Nasal cavity respiratory epithelium epithelial cell of viscerocranial mucosa (primary cell): Measurements from ENCODE around the gene TP53I3. TPM values are rescaled to one million over a fixed set of nuclear protein-coding genes. Genes with fewer than 3 reads are reported as not detected.

Source experiments
- total RNA-seq: library from RNA; depleted of rRNA; stranded (reverse); fragments of >200 nt; gene quantifications from 2 replicates; pipeline ENCODE4 v1.2.3, GENCODE V29; 2014

TP53I3 gene
- 14.0 and 26.4 TPM in 2 replicates for total RNA-seq

GRCh38 chr2:24084386-24085199, at the start of gene TP53I3:
Gene TP53I3, minus strand, starts transcription at chr2:24084834. Its CDS starts 508 bp downstream, at chr2:24084326.

GRCh38 chr2:24123195-24123921, 38.7 kb upstream of the TP53I3 start, which contains the start of the genes FAM228B and PFN4:
Gene FAM228B, plus strand, starts transcription at chr2:24123469. Its CDS starts 893 bp downstream, at chr2:24124362.
Gene PFN4, minus strand, starts transcription at chr2:24123334. Its CDS starts 799 bp downstream, at chr2:24122535.

GRCh38 chr2:24075915-24076848, 8.5 kb downstream of the TP53I3 start, which contains the start of gene SF3B6:
Gene SF3B6, minus strand, starts transcription at chr2:24076326. Its CDS starts 97 bp downstream, at chr2:24076229.

GRCh38 chr2:24049485-24050021, 35.1 kb downstream of the TP53I3 start, which contains the start of gene FKBP1B:
Gene FKBP1B, plus strand, starts transcription at chr2:24049741. Its CDS starts 109 bp downstream, at chr2:24049850.

DNA sequence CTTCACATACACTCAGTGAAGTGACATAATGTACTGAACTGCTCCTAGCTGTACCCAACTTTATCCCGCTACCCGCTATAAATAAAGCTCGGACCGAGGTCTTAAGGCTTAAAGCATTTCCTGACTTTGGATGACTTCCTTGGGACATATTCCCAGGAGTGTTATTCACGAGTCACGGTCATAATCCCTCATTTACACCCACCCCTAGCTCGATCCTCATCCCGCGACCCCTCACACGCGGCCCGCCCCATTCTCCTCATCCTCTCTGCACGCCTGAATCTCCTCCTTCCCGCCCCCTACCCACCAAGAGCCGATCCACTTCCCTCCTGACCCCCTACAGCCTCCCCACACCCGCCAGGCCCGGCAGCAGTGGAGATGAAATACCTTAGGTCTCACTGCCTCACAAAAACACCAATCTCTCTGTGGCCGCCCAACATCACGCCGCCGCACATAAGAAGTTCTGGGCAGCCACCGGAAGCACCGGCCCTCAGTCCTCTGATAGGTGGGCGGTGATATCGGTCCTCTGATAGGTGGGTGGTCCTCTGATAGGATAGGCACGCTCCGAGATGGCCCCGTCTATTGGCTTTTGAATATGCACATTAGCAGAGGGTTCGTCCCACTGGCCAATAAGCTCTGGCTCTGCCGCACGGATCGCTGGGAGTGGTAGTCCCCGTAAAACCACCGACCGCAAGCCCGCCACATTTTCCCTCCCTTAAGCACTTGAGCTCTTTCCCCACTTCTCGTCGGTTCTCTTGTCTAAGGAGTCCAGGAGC, 37.5 kb downstream of the TP53I3 start, which contains the start of gene WDCP:
Gene WDCP, minus strand, starts transcription at position 462 of the 773 bp plus-strand sequence. CDS start 7,897 bp downstream, outside the sequence.

Other genes with a start within 250 kb of the TP53I3 start
- 11.6 and 17.2 TPM in 2 replicates for gene ATAD2B, start 157.7 kb downstream of the TP53I3 start, total RNA-seq
- 13.3 and 15.5 TPM in 2 replicates for gene UBXN2A, start 144.4 kb downstream of the TP53I3 start, total RNA-seq
- 0.07 TPM in 1 of 2 replicates, not detected in the other for gene MFSD2B, start 74.7 kb downstream of the TP53I3 start, total RNA-seq
- 6.2 and 6.8 TPM in 2 replicates for gene WDCP, start 37.4 kb downstream of the TP53I3 start, total RNA-seq
- gene FKBP1B, start 35.1 kb downstream of the TP53I3 start, total RNA-seq = 6.4 and 7.9 TPM in 2 replicates
- 151 and 238 TPM in 2 replicates for gene SF3B6, start 8.5 kb downstream of the TP53I3 start, total RNA-seq
- 0.34 and 0.43 TPM in 2 replicates for gene PFN4, start 38.5 kb upstream of the TP53I3 start, total RNA-seq
- 6.2 and 7.8 TPM in 2 replicates for gene FAM228B, start 38.6 kb upstream of the TP53I3 start, total RNA-seq
- under 0.01 TPM in 1 of 2 replicates, not detected in the other for gene FAM228A, start 90.2 kb upstream of the TP53I3 start, total RNA-seq